Stimulated activated naive CD8-positive, alpha-beta T cell treated with anti-CD3 and anti-CD28 coated beads, Interleukin-15, Interleukin-2, amounts not matched to agents 100 ng/mL and 50 ng/mL, for 24 hours (primary cell): ENCODE results near the gene ITIH4.

Experiments used
- H3K27ac Mint-ChIP-seq: one replicate; pipeline ENCODE4 v1.8.0; 2021; ENCODE audit warnings: mild to moderate bottlenecking, mixed read lengths
- H3K27me3 Mint-ChIP-seq: one replicate; pipeline ENCODE4 v1.8.0; 2021; ENCODE audit warnings: mixed read lengths
- H3K36me3 Mint-ChIP-seq: one replicate; pipeline ENCODE4 v1.8.0; 2021; ENCODE audit warnings: low read depth, mixed read lengths
- H3K4me1 Mint-ChIP-seq: one replicate; pipeline ENCODE4 v1.8.0; 2021; ENCODE audit warnings: low read depth, mixed read lengths
- H3K4me3 Mint-ChIP-seq: one replicate; pipeline ENCODE4 v1.8.0; 2021; ENCODE audit warnings: mild to moderate bottlenecking, mixed read lengths
- H3K9me3 Mint-ChIP-seq: one replicate; pipeline ENCODE4 v1.8.0; 2021; ENCODE audit warnings: mixed read lengths

Gene ITIH4

DNA sequence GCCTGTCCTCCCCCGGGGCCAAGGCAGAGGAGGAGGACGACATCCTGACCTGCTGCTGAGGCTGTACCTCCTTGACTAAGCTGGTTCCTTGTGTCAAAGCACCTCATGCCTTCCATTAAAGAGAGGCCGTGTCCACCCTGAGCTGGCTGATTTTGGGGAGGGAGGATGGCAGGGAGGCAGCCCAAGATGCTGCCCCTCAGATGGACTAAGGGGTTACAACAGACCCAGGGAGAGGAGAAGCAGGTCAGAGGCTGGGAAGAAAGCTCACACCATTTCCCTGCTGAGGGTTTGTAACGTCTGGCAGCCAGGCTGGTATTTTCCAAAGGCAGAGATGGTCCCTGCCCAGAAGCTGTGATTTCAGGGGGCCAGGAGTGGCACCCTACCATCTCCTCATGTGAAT lies 38.5 kb downstream of the ITIH4 start:
- H3K4me1 Mint-ChIP-seq = no peaks in the 10 kb centered on the region
- H3K36me3 Mint-ChIP-seq = no peaks in the 10 kb centered on the region
- H3K9me3 Mint-ChIP-seq = no peaks in the 10 kb centered on the region
- H3K27ac Mint-ChIP-seq = no peak overlapping the region
- H3K4me3 Mint-ChIP-seq = no peak overlapping the region
- no peaks in the 10 kb centered on the region for H3K27me3 Mint-ChIP-seq

DNA sequence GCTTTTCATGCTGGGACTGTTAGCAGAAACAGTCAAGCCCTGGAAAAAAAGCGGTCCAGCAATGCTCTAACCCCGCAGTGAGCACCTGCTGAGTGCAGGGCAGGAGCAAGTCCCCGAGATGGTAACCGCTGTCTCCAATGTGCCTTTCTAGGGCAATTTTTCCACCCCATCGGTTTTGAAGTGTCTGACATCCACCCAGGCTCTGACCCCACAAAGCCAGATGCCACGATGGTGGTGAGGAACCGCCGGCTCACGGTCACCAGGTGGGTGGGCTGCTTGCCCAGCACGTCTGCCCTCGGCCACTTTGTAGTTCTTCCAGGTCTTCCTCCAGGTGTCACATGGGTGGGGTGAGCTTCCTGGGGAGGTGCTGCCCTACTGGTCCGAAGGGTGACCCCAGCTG lies 39.1 kb downstream of the ITIH4 start:
- Mint-ChIP-seq H3K27me3 (no peaks in the 10 kb centered on the region), H3K36me3 (no peaks in the 10 kb centered on the region), H3K27ac (no peak overlapping the region), H3K4me1 (no peaks in the 10 kb centered on the region), H3K9me3 (no peaks in the 10 kb centered on the region), H3K4me3 (no peak overlapping the region)

DNA sequence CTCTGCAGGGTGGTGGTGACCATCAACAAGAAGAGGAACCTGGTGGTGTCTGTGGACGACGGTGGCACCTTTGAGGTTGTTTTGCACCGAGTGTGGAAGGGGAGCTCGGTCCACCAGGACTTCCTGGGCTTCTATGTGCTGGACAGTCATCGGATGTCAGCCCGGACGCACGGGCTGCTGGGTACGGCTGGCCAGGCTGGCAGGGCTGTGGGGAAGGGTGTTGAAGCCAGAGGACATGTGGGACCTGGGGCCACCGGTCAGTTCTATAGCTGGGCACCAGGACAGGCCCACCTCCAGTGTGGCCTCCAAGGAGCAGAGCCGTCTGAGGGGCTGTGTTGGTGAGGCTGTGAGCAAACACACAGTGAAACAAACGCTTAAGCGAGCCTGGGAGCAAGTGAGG lies 39.7 kb downstream of the ITIH4 start:
- no peak overlapping the region for H3K4me3 Mint-ChIP-seq
- H3K9me3 Mint-ChIP-seq = no peaks in the 10 kb centered on the region
- no peaks in the 10 kb centered on the region for H3K36me3 Mint-ChIP-seq
- no peak overlapping the region for H3K27ac Mint-ChIP-seq
- no peaks in the 10 kb centered on the region for H3K4me1 Mint-ChIP-seq
- no peaks in the 10 kb centered on the region for H3K27me3 Mint-ChIP-seq

DNA sequence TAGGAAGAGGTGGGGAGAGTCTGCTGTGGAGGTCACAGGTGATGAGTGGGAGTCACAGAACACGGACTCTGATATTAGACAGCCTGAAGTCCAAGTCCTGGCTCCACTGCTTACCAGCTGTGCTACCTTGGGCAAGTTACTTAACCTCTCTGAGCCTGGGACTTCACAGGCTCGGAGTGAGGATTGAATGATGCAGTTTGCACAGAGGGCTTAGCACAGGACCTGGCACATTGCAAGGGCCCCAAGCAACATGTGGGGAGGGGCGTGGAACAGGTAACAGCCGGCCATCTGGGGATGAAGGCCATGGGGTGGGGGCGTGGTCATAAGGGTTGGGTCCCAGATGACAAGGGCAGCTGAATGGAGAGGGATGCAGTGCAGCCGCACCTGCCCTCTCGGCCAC lies 40.1 kb downstream of the ITIH4 start:
- Mint-ChIP-seq H3K27me3 (no peaks in the 10 kb centered on the region), H3K36me3 (no peaks in the 10 kb centered on the region), H3K9me3 (no peaks in the 10 kb centered on the region), H3K27ac (no peak overlapping the region), H3K4me3 (no peak overlapping the region), H3K4me1 (no peaks in the 10 kb centered on the region)

DNA sequence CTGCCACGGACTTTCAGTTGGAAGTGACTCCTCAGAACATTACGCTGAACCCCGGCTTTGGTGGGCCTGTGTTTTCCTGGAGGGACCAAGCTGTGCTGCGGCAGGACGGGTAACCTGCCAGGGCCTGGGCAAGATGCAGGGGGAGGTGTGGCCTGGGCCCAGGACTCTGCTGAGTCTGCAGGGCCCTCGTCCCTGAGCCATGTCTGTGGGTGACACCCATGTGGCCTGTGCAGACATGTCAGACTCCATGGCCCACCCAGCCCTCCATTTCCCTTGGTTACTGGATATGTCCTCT lies 40.8 kb downstream of the ITIH4 start:
- H3K27me3 Mint-ChIP-seq = no peaks in the 10 kb centered on the region
- no peaks in the 10 kb centered on the region for H3K9me3 Mint-ChIP-seq
- no peaks in the 10 kb centered on the region for H3K36me3 Mint-ChIP-seq
- H3K4me1 Mint-ChIP-seq = no peaks in the 10 kb centered on the region
- H3K4me3 Mint-ChIP-seq = no peak overlapping the region
- H3K27ac Mint-ChIP-seq = no peak overlapping the region

DNA sequence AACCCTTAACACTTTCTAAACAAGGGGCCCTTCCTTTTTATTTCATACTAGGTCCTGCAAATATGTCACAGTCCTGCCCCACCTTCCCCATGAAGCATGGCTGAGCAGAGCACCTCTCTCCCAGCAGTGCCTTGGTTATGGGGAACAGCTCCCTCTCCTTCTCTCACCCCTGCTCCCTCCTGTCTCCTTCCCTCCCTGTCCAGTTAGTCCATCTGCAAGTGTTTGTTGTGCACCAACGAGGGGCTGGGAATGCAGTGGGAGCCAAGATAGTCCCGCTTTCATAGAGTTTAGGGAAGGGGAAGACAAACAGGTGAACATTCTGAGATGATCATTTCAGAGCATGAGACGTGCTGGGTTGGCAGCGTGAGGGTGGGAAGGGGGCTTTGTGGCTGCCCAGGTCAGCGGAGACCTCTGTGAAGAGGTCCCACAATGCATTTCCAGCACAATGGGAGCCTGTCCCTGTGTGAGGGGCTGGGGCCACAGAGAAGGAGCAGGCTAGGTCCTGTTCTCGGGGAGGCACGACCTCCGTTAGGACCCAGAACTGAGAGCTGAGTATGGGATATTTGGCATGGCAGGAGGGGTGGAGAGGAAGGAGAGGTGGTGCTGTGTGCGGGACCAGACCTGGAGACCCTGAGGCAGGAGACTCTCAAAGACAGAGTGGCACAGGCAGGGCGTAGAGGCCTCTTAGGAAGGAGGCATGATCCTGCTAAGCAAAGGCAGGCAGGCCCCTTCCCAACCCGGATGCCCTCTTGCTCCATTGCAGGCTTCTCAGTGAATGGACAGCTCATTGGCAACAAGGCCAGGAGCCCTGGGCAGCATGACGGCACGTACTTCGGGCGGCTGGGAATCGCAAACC lies 41.4 kb downstream of the ITIH4 start:
- H3K27me3 Mint-ChIP-seq = no peaks in the 10 kb centered on the region
- H3K4me3 Mint-ChIP-seq = no peak overlapping the region
- no peaks in the 10 kb centered on the region for H3K36me3 Mint-ChIP-seq
- H3K9me3 Mint-ChIP-seq = no peaks in the 10 kb centered on the region
- no peaks in the 10 kb centered on the region for H3K4me1 Mint-ChIP-seq
- no peak overlapping the region for H3K27ac Mint-ChIP-seq

DNA sequence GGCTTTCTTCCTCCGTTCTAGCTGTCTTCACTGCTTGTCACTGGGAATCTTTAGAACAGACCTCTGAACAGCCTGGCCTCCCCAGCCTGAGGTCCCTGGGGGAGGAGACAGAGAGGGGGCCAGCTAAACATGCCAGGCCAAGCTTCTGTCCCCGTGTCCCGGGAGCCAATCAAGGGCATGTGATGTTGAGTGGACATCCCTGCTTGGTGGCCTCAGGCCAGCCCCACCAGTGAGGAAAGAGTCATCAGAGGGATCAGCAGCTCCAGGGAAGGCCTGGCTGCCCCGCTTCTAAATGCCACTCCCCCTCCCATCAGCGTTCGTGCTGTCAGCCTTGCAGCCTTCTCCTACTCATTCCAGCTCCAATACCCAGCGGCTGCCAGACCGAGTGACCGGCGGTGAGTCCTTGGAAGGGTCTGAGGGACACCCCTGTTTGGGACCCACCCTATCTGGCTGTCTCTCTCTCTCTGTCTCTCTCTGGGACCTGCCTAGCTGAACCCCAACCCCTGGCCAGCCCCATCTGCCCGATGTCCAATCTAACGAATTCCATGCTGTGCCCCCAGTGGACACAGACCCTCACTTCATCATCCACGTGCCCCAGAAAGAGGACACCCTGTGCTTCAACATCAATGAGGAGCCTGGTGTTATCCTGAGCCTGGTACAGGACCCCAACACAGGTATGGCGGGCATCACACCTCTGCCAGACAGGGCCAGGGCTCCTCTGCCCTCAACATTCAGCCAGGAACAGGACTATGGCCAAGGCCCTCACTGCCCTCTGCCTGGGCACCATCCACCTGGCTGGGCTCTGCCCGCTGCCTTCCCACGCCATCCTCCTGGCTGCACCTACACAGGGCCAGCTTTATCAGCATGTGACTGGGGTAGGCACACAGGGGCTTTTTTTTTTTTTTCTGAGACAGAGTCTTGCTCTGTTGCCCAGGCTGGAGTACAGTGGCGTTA lies 42.5 kb downstream of the ITIH4 start:
- no peaks in the 10 kb centered on the region for H3K36me3 Mint-ChIP-seq
- H3K9me3 Mint-ChIP-seq = no peaks in the 10 kb centered on the region
- no peak overlapping the region for H3K4me3 Mint-ChIP-seq
- no peaks in the 10 kb centered on the region for H3K4me1 Mint-ChIP-seq
- H3K27ac Mint-ChIP-seq = no peak overlapping the region
- no peaks in the 10 kb centered on the region for H3K27me3 Mint-ChIP-seq

DNA sequence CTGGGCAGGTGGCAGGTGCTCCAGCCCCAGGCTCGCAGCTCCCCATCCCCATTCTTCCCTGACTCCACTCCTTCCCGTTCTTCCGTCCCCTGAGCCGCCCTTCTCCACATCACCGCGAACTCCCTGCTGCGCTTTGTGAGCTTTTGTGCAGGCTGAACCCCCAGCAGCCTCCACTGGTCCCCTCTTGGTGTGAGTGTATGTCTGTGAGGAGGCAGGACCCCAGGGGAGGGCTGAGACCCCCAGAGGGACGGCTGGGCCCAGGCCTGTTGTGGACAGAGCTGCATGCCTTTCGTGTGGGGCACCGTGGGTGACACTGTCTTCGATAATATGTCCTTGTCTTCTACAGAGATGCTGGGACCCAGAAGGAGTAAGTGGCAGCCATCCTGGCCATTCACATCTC lies 43.2 kb downstream of the ITIH4 start:
- Mint-ChIP-seq H3K4me1 (no peaks in the 10 kb centered on the region), H3K4me3 (no peak overlapping the region), H3K27me3 (no peaks in the 10 kb centered on the region), H3K27ac (no peak overlapping the region), H3K9me3 (no peaks in the 10 kb centered on the region), H3K36me3 (no peaks in the 10 kb centered on the region)

DNA sequence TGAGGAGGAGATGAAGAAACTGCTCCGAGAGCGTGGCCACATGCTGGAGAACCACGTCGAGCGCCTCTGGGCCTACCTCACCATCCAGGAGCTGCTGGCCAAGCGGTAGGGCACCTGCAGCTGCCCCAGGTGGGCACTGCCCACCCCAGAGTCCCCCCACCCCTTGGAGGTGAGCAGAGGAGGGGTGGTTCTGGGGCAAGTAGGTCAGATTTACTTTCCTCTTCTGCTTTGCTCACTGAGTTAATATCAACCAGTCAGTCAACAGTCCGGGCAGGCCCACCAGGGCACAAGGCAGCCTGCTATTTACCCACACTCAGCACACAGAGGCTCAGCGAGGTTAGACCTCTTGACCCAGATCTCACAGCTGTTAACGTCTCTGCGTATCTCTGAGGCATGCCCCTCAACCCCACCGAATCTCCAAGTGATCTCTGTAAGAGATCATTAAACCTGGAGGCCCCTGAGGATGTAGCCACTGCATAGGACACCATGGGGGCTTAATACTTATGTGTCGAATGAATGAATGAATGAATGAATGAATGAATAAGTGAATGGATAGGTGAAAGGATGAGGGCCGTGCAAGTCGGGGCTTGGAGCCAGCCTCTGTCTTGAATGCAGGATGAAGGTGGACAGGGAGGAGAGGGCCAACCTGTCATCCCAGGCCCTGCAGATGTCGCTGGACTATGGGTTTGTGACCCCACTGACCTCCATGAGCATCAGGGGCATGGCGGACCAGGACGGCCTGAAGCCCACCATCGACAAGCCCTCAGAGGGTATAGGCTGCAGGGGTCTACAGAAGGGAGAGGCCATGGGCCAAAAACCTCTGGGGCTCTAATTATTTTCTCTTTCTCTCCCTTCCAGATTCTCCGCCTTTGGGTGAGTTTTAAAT lies 43.9 kb downstream of the ITIH4 start:
- no peaks in the 10 kb centered on the region for H3K36me3 Mint-ChIP-seq
- no peaks in the 10 kb centered on the region for H3K27me3 Mint-ChIP-seq
- H3K27ac Mint-ChIP-seq = no peak overlapping the region
- H3K4me3 Mint-ChIP-seq = no peak overlapping the region
- H3K4me1 Mint-ChIP-seq = no peaks in the 10 kb centered on the region
- no peaks in the 10 kb centered on the region for H3K9me3 Mint-ChIP-seq

DNA sequence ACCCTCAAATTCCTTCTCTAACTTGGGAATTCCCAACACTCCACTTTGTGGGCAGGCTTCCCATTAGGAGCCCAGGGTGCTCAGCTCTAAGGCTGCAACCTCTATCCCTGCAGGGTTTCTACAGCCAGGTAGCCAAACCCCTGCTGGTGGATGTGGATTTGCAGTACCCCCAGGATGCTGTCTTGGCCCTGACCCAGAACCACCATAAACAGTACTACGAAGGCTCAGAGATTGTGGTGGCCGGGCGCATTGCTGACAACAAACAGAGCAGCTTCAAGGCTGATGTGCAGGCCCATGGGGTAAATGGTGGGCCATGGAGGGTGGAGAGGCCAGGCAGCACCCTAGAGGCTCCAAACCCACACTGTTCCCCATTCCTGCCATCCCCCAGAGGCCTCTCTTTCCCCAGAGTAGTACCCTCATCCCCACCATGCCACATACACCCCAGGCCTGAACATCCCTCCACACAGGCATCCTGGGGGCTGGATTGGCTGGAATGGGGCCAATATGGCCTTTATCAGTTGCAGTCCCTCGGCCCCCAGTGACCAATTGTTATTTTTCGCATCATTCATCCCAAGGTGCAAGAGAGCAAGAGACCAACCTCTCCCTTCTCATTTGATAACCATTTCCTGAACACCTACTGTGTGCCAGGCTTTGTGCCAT lies 45.4 kb downstream of the ITIH4 start:
- no peaks in the 10 kb centered on the region for H3K4me1 Mint-ChIP-seq
- H3K27ac Mint-ChIP-seq = no peak overlapping the region
- H3K36me3 Mint-ChIP-seq = no peaks in the 10 kb centered on the region
- H3K27me3 Mint-ChIP-seq = no peaks in the 10 kb centered on the region
- no peak overlapping the region for H3K4me3 Mint-ChIP-seq
- no peaks in the 10 kb centered on the region for H3K9me3 Mint-ChIP-seq

DNA sequence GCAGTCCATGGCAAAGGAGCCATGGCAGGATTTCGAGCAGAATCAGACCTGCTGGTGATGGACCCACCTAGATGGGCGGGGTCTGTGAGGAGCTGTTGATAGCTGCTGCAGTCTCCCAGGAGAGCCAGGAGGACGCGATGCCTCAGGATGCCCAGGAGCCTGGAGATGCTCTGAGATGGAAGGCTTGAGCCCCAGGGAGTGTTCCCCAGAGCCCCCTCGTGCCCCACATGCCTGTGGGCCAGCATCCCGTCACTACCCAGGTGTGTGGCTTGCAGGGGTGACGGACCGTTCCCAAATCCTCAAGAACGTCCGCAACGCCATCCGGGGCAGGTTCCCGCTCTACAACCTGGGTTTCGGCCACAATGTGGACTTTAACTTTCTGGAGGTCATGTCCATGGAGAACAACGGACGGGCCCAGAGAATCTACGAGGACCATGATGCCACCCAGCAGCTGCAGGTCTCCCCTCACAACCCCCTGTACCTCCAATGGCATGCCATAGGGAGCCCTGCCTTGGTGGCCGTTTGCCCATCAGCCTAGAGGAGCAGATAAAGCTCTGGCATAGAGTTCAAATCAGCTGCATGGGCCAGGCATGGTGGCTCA lies 46.4 kb downstream of the ITIH4 start:
- Mint-ChIP-seq H3K4me1 (peaks cover 3% of the 10 kb centered on the region), H3K4me3 (no peak overlapping the region)

DNA sequence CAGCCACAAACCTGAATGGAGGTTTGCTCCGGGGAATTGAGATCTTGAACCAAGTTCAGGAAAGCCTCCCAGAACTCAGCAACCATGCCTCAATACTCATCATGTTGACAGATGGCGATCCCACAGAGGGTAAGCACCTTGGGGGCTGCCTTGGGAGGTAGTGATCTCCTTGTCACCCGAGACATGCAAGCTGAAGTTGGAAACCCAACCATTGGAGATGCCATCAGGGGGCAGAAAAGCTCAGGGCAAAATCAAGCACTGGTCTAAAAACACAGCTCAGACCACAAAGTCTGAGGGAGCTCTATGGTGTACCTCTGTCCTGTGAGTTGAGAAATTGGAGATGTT lies 47.3 kb downstream of the ITIH4 start:
- H3K27me3 Mint-ChIP-seq = no peaks in the 10 kb centered on the region
- H3K4me1 Mint-ChIP-seq = peaks cover 3% of the 10 kb centered on the region
- no peaks in the 10 kb centered on the region for H3K9me3 Mint-ChIP-seq
- no peaks in the 10 kb centered on the region for H3K36me3 Mint-ChIP-seq
- no peak overlapping the region for H3K27ac Mint-ChIP-seq
- no peak overlapping the region for H3K4me3 Mint-ChIP-seq

More for the DNA sequence above, 46.4 kb downstream of the ITIH4 start:
- H3K27ac Mint-ChIP-seq = no peak overlapping the region
- H3K27me3 Mint-ChIP-seq = no peaks in the 10 kb centered on the region
- H3K36me3 Mint-ChIP-seq = no peaks in the 10 kb centered on the region
- no peaks in the 10 kb centered on the region for H3K9me3 Mint-ChIP-seq

DNA sequence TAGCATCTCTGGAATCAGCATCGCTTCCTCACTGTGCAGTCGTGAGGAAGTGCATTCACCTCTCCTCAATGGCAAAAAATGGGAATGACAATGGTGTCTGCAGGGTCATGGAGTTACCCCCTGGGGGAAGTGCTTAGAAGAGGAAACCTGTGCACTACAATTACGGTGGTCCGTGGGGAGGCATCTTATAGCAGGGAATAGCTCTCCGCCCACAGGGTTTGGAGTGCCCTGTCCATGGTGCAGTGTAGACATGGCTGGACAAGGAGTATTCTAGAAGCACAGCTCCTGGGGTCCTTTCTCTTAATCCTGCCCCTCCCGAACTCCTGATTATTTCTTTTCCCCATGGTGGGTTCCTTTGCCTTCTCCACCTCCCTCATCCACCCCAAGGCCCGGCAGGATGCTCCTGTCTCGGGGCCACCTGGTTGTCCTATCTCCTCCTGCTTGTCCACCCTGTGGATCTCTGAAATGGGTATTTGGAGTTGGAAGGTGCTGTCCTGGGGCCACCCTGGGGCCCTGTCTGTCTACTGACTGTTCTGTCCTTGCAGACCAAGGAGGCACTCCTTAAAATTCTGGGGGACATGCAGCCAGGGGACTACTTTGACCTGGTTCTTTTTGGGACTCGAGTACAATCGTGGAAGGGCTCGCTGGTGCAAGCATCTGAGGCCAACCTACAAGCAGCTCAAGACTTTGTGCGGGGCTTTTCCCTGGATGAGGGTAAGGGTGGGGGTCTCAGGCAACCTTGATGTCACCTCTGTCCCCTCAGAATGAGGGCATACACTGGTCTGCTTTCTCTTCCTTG lies 47.9 kb downstream of the ITIH4 start:
- Mint-ChIP-seq H3K4me1 (peaks cover 3% of the 10 kb centered on the region), H3K27ac (no peak overlapping the region), H3K27me3 (no peaks in the 10 kb centered on the region), H3K36me3 (no peaks in the 10 kb centered on the region), H3K9me3 (no peaks in the 10 kb centered on the region), H3K4me3 (no peak overlapping the region)
